ENCODE results near the gene DPF1. TPM values are rescaled to one million over a fixed set of nuclear protein-coding genes. Genes with fewer than 3 reads are reported as not detected.
A peak's percentile ranks its signal among the peaks of the same experiment; 100 is the strongest.

The DPF1 gene
- polyA plus RNA-seq, 1 donor (not counting 4 experiments of a cell fraction or from before 2014, with no cell fraction given) = 1.5 TPM

DNA sequence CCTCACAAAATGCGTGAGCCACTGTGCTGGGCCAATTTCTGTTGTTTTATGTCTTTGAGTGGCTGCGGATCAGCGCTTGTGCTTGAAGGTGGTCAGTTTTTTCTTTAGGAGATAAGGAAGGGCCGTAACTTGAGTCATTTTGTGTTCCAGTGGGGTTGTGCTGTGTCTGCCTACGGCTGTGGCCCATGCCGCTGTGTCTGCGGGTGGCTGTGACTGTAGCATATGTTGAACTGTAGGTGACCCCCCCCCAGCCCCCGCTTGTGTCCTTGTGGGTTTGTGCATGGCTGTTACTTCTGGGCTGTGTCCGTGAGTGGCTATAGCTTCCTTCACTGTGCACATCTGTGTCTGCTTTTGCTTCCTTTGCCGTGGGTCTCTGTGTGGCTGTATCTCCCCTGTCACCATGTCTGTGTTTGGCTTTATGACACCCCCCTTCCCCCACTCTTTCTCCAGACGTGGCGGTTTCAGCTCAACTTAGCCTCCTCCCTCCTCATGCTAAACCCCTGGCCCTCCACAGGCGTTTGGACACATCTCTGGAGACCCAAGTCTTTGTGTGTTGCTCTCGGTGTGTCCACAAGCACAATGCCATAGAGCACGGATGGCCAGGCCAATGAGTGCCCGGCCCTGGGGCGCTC is 31.5 kb upstream of the DPF1 start:
- no peaks in the 10 kb centered on the region for H3K27me3 ChIP-seq (ENCODE audit: control insufficient read depth, extremely low read depth, insufficient read depth, low read length)
- dilution Hi-C loops (cut with MboI; ENCODE audit: extremely low pct_ligation_motif_present, low sequenced_read_pairs) = no loop called here
- H2AFZ ChIP-seq (ENCODE audit: control insufficient read depth, low read length) = no peak overlapping the region
- no peak overlapping the region for H3K27ac ChIP-seq (ENCODE audit: control insufficient read depth, insufficient read depth, low read length)
- H3K4me3 ChIP-seq (ENCODE audit: control insufficient read depth in 2 of 3, extremely low read depth in 1 of 3, insufficient read depth in 2 of 3, low read depth in 1 of 3, low read length in 3 of 3) = no peak overlapping the region
- no peaks in the 10 kb centered on the region for H3K9me1 ChIP-seq (ENCODE audit: control insufficient read depth, extremely low read depth, insufficient read depth, low read length)
- no peaks in the 10 kb centered on the region for H4K20me1 ChIP-seq (ENCODE audit: control insufficient read depth, extremely low read depth, insufficient read depth, low read length)
- H3K79me2 ChIP-seq (ENCODE audit: control insufficient read depth, insufficient read depth, low read length) = no peaks in the 10 kb centered on the region
- H3K9me3 ChIP-seq (ENCODE audit: control insufficient read depth, low read depth, low read length) = no peaks in the 10 kb centered on the region
- no peak overlapping the region for H3K9ac ChIP-seq (ENCODE audit: control insufficient read depth, extremely low read depth, insufficient read depth, low read length)
- H3K4me2 ChIP-seq (ENCODE audit: control insufficient read depth, extremely low read depth, insufficient read depth, low read depth, low read length) = peak overlapping the region; percentile 60
- H3K4me1 ChIP-seq (ENCODE audit: control insufficient read depth, extremely low read depth, insufficient read depth, low read length) = peaks cover 28% of the 10 kb centered on the region
- no peak for DNase-seq (ENCODE audit: low read depth, low spot score)
- H3K36me3 ChIP-seq (ENCODE audit: control insufficient read depth in 2 of 2, extremely low read depth in 1 of 2, insufficient read depth in 2 of 2, low read length in 2 of 2) = no peaks in the 10 kb centered on the region
- TF ChIP-seq, protein P1, sequence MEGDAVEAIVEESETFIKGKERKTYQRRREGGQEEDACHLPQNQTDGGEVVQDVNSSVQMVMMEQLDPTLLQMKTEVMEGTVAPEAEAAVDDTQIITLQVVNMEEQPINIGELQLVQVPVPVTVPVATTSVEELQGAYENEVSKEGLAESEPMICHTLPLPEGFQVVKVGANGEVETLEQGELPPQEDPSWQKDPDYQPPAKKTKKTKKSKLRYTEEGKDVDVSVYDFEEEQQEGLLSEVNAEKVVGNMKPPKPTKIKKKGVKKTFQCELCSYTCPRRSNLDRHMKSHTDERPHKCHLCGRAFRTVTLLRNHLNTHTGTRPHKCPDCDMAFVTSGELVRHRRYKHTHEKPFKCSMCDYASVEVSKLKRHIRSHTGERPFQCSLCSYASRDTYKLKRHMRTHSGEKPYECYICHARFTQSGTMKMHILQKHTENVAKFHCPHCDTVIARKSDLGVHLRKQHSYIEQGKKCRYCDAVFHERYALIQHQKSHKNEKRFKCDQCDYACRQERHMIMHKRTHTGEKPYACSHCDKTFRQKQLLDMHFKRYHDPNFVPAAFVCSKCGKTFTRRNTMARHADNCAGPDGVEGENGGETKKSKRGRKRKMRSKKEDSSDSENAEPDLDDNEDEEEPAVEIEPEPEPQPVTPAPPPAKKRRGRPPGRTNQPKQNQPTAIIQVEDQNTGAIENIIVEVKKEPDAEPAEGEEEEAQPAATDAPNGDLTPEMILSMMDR (optimal IDR thresholded peaks at IDR 0.05 in 1 of 3, IDR thresholded peaks at IDR 0.05 in 1 of 3, conservative IDR thresholded peaks at IDR 0.05 in 1 of 3; ENCODE audit: extremely low read depth in 1 of 3, insufficient read depth in 2 of 3, low read length in 3 of 3) = no peak
- no peak for TF ChIP-seq EZH2 (IDR thresholded peaks at IDR 0.05; ENCODE audit: low read length)
- FAIRE-seq = no peak

DNA sequence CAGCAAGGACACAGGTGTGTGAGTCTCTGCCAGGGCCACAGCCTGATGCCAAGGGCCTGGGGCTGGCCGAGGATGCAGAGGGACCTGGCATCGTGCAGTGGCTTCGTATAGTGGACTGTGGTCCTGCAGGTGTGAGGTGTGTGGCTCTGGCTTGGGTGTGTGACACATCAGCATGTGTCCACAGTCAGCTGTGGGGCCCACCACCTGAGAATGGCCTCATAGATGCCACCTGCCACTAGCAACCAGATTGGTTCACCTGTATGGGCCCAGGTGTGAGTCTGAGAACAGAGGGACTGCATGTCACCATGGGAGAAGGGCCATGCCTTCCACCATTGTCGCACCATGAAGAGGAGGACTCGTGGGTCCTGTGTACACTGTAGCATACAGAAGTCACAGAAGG is 29.8 kb upstream of the DPF1 start:
- FAIRE-seq = no peak
- Histone ChIP-seq H4K20me1 (ENCODE audit: control insufficient read depth, extremely low read depth, insufficient read depth, low read length) (no peaks in the 10 kb centered on the region), H3K4me1 (ENCODE audit: control insufficient read depth, extremely low read depth, insufficient read depth, low read length) (peaks cover 28% of the 10 kb centered on the region), H3K79me2 (ENCODE audit: control insufficient read depth, insufficient read depth, low read length) (no peaks in the 10 kb centered on the region), H3K36me3 (ENCODE audit: control insufficient read depth in 2 of 2, extremely low read depth in 1 of 2, insufficient read depth in 2 of 2, low read length in 2 of 2) (no peaks in the 10 kb centered on the region), H3K9ac (ENCODE audit: control insufficient read depth, extremely low read depth, insufficient read depth, low read length) (no peak overlapping the region), H3K27me3 (ENCODE audit: control insufficient read depth, extremely low read depth, insufficient read depth, low read length) (no peaks in the 10 kb centered on the region), H3K9me1 (ENCODE audit: control insufficient read depth, extremely low read depth, insufficient read depth, low read length) (no peaks in the 10 kb centered on the region), H3K4me2 (ENCODE audit: control insufficient read depth, extremely low read depth, insufficient read depth, low read depth, low read length) (no peak overlapping the region), H3K4me3 (ENCODE audit: control insufficient read depth in 2 of 3, extremely low read depth in 1 of 3, insufficient read depth in 2 of 3, low read depth in 1 of 3, low read length in 3 of 3) (no peak overlapping the region), H3K9me3 (ENCODE audit: control insufficient read depth, low read depth, low read length) (no peaks in the 10 kb centered on the region), H2AFZ (ENCODE audit: control insufficient read depth, low read length) (no peak overlapping the region), H3K27ac (ENCODE audit: control insufficient read depth, insufficient read depth, low read length) (no peak overlapping the region)
- no peak for DNase-seq (ENCODE audit: low read depth, low spot score)
- dilution Hi-C loops (cut with MboI; ENCODE audit: extremely low pct_ligation_motif_present, low sequenced_read_pairs) = no loop called here
- TF ChIP-seq EZH2 (IDR thresholded peaks at IDR 0.05; ENCODE audit: low read length) = no peak
- TF ChIP-seq, protein P1 (optimal IDR thresholded peaks at IDR 0.05 in 1 of 3, IDR thresholded peaks at IDR 0.05 in 1 of 3, conservative IDR thresholded peaks at IDR 0.05 in 1 of 3; ENCODE audit: extremely low read depth in 1 of 3, insufficient read depth in 2 of 3, low read length in 3 of 3) = no peak
